ENCODE data around the gene P3H4.

The P3H4 gene

DNA sequence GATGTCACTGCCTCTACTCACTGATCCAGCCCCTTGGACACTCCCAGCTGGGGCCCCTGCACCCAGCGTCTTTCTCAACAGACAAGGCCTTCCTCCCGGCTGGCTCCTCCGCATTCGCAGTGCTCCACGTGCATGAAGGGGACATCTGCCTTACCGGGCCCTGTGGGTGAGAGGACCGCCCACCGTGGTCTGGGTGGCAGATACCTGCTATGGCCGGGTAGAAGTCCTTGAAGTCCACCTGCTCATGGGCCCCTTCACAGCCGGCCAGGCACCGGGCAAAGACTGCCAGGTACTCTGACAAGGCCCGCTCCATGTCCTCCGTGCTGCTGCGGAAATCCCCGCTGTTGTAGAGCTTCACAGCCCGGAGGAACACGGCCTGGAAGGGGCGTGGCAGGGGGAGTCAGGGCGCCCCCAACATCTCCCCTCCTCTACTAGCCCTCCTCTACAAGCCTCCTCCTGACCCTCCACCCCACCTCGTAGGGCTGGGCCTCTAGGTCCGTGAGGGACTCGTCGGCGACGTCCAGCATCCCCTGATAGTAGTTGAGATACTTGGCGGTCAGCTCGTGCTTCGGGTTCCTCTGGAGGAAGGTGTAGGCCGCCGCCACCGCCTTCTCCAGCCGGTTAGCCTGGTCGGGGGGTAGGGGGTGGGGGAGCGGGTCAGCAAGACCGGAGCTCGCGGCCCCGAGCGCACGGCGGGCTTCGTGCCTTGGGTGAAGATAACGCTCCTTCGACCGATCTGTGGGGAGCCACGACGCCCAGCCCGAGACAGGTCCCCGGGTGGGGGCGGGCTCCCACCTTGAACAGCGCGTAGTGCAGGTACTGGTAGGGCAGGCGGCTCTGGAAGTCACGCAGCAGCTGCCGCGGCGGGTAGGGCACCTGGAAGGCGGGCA, 845 bp downstream of the P3H4 start:
- peak overlapping the region; percentile 94 for H3K4me3 ChIP-seq (ENCODE audit: low read length)
- peak overlapping the region; percentile 89 for H3K4me2 ChIP-seq (ENCODE audit: low read length)
- H3K4me1 ChIP-seq (ENCODE audit: low read length), result peaks cover 12% of the 10 kb centered on the region
- peaks cover 12% of the 10 kb centered on the region for H3K27me3 ChIP-seq (ENCODE audit: low read depth, low read length)
- TF ChIP-seq EZH2phosphoT487 (IDR thresholded peaks at IDR 0.05; ENCODE audit: low read depth), result no peak
- TF ChIP-seq, protein P1, sequence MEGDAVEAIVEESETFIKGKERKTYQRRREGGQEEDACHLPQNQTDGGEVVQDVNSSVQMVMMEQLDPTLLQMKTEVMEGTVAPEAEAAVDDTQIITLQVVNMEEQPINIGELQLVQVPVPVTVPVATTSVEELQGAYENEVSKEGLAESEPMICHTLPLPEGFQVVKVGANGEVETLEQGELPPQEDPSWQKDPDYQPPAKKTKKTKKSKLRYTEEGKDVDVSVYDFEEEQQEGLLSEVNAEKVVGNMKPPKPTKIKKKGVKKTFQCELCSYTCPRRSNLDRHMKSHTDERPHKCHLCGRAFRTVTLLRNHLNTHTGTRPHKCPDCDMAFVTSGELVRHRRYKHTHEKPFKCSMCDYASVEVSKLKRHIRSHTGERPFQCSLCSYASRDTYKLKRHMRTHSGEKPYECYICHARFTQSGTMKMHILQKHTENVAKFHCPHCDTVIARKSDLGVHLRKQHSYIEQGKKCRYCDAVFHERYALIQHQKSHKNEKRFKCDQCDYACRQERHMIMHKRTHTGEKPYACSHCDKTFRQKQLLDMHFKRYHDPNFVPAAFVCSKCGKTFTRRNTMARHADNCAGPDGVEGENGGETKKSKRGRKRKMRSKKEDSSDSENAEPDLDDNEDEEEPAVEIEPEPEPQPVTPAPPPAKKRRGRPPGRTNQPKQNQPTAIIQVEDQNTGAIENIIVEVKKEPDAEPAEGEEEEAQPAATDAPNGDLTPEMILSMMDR (IDR thresholded peaks at IDR 0.05; ENCODE audit: low read depth, low read length), result no peak
- H3K9ac ChIP-seq (ENCODE audit: low read length), result peak overlapping the region; percentile 74; the same call in 1 of the 2 replicates
- H3K79me2 ChIP-seq (ENCODE audit: low read length), result no peaks in the 10 kb centered on the region
- H4K20me1 ChIP-seq (ENCODE audit: insufficient read depth, low read length), result no peaks in the 10 kb centered on the region
- no peaks in the 10 kb centered on the region for H3K9me3 ChIP-seq (ENCODE audit: insufficient read depth, low read length)
- H3K27ac ChIP-seq (ENCODE audit: low read length), result no peak overlapping the region
- no peak overlapping the region for H2AFZ ChIP-seq (ENCODE audit: low read depth, low read length)
- H3K36me3 ChIP-seq (replicated peaks; ENCODE audit: low read depth, low read length), result no peaks in the 10 kb centered on the region

DNA sequence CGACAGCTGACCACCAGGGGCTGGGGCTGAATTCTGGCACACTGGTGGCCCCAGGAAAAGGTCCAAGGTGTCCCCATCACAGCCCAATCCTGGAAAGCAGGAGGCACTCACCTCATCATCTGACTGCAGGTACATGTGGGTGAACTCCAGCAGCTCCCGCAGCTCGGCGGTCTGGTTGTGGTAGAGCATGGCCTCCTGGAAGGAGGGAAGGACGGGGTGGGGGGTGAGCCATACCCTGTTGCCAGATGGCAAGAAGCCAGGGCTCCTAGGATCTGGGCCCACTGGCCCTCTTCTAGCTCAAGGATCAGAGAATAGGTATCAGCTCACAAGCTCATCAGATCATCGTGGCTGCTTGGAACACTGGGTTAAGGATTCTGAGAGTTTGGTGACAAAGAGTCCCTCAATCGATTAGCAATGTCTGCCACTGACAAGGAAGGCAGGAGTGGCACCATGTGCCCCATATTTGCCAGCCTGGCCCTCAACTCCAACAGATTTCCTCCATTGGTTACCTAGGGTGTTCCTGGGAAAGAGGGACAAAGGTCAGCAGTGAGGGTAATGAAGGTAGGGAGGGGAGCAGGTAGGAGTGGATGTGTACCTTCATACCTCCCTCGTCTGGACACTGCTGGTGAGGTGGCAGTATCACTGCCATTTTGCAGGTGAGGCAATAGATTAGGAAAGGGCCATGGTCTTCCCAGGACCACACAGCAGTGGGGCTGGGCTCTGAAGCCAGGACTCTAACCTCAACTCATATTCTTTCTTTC, 4.9 kb downstream of the P3H4 start:
- Histone ChIP-seq H3K4me2 (ENCODE audit: low read length) (no peak overlapping the region), H3K79me2 (ENCODE audit: low read length) (no peaks in the 10 kb centered on the region), H3K27ac (ENCODE audit: low read length) (no peak overlapping the region), H3K36me3 (replicated peaks; ENCODE audit: low read depth, low read length) (no peaks in the 10 kb centered on the region), H3K4me3 (ENCODE audit: low read length) (no peak overlapping the region), H4K20me1 (ENCODE audit: insufficient read depth, low read length) (no peaks in the 10 kb centered on the region), H3K9ac (ENCODE audit: low read length) (no peak overlapping the region), H3K4me1 (ENCODE audit: low read length) (peaks cover 18% of the 10 kb centered on the region), H3K9me3 (ENCODE audit: insufficient read depth, low read length) (no peaks in the 10 kb centered on the region), H2AFZ (ENCODE audit: low read depth, low read length) (no peak overlapping the region), H3K27me3 (ENCODE audit: low read depth, low read length) (no peaks in the 10 kb centered on the region)
- TF ChIP-seq, protein P1 (IDR thresholded peaks at IDR 0.05; ENCODE audit: low read depth, low read length), result no peak
- no peak for TF ChIP-seq EZH2phosphoT487 (IDR thresholded peaks at IDR 0.05; ENCODE audit: low read depth)

DNA sequence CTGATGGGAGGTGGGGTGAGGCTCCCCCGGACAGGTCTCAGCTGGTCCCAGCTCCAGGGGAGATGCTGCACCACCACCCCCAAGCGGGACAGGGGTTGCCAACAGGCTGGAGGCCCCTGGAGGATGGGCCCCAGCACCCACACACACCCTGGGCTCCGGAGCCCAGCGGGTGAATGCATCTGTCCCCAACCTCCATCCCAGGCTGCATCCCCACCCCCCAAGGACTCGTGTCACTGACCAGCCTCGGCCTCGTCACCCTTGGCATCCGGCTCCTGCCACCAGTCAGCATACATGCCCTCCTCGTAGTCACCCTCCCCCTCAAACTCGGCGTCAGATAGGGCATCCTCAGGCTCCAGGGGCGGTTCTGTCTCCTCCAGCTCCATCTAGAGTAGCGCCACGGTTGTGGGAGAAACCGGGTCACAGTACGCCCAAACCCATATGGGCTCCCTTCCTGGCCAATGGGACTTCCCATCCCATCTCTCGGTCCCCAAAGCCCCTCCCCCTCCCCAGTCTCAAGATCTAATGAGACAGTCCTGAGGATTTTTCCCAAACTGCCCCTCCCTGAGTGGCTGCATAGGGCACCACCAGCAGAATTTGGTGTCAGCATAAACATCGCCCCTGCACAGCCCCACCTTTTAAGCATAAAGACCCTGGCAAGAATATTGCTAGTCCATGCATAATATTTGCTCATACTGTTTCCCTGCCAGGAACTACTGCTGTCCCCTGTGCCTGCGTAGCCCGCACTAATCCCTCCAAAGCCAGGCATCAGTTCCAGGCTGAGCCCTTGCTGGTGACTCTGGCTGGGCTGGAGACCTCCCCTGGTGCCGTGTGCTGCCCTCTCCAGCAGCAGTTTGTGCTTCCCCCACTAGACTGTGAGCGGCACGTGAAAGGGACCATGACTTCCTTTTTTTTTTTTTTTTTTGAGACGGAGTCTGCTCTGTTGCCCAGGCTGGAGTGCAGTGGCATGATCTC, 8.4 kb downstream of the P3H4 start:
- Histone ChIP-seq H3K27ac (ENCODE audit: low read length) (peak overlapping the region; percentile 41), H2AFZ (ENCODE audit: low read depth, low read length) (peak overlapping the region; percentile 96), H4K20me1 (ENCODE audit: insufficient read depth, low read length) (no peaks in the 10 kb centered on the region), H3K4me1 (ENCODE audit: low read length) (peaks cover 14% of the 10 kb centered on the region), H3K4me3 (ENCODE audit: low read length) (peak overlapping the region; percentile 78), H3K4me2 (ENCODE audit: low read length) (peak overlapping the region; percentile 99), H3K27me3 (ENCODE audit: low read depth, low read length) (no peaks in the 10 kb centered on the region), H3K9me3 (ENCODE audit: insufficient read depth, low read length) (no peaks in the 10 kb centered on the region), H3K36me3 (replicated peaks; ENCODE audit: low read depth, low read length) (no peaks in the 10 kb centered on the region), H3K9ac (ENCODE audit: low read length) (peak overlapping the region; percentile 61), H3K79me2 (ENCODE audit: low read length) (no peaks in the 10 kb centered on the region)
- TF ChIP-seq, protein P1 (IDR thresholded peaks at IDR 0.05; ENCODE audit: low read depth, low read length), result no peak
- TF ChIP-seq EZH2phosphoT487 (IDR thresholded peaks at IDR 0.05; ENCODE audit: low read depth), result no peak

Measured in OCI-LY3 (cell line).